ENCODE measurements around the gene HEXD. TPM values are rescaled to one million over a fixed set of nuclear protein-coding genes. Genes with fewer than 3 reads are reported as not detected.
A peak's percentile ranks its signal among the peaks of the same experiment; 100 is the strongest.
"Not testable (repeated sequence)": the region's sequence is repeated elsewhere in the genome, so short reads cannot be mapped to it uniquely, and the experiment has no call there.

Gene HEXD
- total RNA-seq, 1 donor from 2014 or later, result 14.8 TPM

DNA sequence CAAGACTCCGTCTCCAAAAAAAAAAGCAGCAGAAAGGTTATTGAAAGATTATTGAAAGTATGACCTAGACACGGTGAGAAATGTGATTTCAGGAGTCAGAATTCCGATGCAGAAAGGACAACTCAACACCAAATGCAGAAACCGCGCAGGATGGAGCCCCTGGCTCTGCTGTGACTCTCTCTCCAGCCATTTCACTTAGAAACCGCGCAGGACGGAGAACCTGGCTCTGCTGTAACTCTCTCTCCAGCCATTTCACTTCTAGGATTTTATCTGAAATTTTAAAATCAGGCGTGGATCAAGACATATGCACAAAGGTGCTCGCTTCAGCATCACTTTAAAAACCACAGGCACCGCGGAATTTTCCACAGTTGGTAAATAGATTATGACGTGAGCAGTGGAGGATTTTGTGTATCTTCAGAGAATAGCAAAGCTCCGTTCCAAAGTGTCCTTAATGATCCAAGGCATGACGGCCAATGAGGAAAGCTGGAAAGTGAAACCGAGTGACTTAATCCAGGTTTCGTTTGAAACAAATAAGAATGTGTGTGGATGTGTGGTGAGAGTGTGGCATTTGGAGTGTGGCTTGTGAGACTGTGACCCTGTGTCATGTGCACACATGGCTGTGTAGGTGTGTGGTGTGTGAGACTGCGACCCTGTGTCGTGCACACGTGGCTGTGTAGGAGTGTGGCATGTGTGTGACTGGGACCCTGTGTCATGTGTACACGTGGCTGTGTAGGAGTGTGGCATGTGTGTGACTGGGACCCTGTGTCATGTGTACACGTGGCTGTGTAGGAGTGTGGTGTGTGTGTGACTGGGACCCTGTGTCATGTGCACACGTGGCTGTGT is 37.1 kb upstream of the HEXD start:
- peak; percentile 33 for DNase-seq
- no peak for ATAC-seq (ENCODE audit: poor library complexity)
- intact Hi-C loops (cut with DNase I), result no loop called here

DNA sequence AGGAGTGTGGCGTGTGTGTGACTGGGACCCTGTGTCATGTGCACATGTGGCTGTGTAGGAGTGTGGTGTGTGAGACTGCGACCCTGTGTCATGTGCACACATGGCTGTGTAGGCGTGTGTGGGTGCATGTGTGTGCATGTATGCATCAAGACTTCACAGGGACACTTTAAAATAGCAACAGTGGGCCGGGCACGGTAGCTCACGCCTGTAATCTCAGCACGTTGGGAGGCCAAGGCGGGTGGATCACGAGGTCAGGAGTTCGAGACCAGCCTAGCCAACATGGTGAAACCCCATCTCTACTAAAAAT is 36.5 kb upstream of the HEXD start:
- intact Hi-C loops (cut with DNase I); ATAC-seq (ENCODE audit: poor library complexity); DNase-seq: not testable (repeated sequence)

DNA sequence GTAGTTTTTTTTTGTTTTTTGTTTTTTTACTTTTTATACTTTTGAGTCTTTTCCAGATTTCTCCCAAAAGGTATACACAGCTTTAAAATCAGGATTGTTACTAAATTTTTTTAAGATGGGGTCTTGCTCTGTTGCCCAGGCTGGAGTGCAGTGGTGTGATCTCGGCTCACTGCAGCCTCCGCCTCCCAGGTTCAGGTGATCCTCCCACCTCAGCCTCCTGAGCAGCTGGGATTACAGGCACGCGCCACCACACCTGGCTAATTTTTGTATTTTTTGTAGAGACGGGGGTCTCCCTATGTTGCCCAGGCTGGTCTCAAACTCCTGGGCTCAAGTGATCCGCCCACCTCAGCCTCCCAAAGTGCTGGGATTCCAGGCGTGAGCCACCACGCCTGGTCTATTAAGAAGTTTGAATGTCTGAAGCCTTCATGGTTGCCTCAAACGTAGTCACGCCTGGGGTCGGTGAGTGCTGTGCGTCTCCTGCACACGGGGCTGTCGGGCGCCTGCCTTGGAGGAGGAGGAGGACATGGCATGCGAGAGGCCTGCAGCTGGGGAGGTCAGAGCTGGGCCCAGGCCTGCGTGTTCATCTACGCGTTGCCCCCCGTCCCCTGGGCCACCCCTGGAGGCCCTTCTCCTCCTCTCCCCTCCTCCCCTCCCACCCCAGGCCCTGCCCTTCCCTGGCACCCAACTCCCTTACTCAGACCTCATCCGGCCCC is 35.8 kb upstream of the HEXD start:
- intact Hi-C loops (cut with DNase I); ATAC-seq (ENCODE audit: poor library complexity): not testable (repeated sequence)
- DNase-seq, result peak; percentile 27

DNA sequence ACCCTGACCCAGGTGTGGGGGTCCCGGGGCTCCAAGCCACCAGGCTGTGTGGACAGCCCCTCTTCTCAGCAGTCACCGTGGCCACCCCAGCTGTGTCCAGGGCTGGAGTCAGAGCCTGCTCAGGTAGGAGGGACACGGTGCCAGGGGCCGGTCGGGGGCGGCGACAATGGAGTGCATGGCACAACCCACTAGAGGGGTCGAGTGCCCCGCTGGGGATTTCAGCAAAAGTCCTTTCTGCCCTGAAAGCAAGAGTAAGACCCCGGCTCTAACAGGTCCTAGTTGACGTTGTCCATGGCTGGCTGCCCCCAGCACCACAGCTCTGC is 35.3 kb upstream of the HEXD start:
- ATAC-seq (ENCODE audit: poor library complexity), result no peak
- DNase-seq, result peak; percentile 41

DNA sequence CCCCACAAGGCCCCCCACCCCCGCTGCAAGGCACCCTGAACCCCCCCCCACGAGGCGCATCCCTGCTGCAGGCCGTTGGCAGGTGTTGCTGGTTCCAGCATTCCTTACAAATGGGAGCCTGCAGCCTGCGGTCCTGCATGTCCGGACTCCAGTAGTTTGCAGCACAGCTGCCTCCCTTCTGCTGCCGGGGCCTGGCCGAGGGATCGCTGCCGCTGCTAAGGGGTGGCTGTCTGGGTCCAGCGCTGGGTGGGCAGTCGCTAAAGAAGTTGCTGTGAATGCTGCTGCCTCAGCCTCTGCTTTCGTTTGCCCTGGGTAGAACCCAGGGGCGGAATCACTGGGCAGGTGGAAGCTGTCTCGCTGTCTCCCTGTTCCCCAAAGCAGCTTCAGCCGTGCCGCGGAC is 34.7 kb upstream of the HEXD start:
- intact Hi-C loops (cut with DNase I), result no loop called here
- peak; percentile 40 for DNase-seq
- ATAC-seq (ENCODE audit: poor library complexity), result no peak

More for the DNA sequence above, 35.3 kb upstream of the HEXD start:
- intact Hi-C loops (cut with DNase I), result no loop called here

DNA sequence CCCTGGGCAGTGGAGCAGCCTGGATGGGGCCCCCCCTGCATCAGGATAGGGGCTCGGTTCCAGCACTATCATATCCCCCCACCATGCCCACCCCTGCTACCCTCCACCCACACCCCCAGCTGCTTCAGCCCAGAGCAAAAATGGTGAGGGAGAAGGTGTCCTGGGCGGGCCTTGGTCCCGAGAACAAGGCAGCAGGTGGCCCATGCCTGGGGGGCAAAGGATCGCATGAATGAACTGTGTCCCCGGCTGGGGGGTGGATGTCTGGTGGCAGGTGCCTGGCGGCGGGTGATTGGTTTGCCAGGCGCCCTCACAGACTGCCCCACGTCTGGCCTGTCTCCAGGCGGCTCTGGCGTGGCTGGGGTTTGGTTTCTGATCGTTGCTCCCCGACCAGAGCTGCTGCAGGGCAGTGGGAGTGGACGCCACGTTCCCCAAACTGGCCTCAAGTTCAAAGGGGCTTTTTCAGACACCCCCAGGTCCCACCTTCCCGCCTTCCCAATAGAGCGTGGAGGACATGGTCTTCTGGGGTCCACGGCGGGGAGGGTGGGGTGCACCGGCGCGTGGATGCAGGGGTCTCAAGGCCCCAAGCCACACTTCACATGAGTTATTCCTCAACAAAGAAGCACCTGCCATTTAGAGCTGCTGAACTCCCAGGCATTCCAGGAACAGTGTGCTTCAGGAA is 34.0 kb upstream of the HEXD start:
- DNase-seq (peak; percentile 35), ATAC-seq (ENCODE audit: poor library complexity) (no peak)

DNA sequence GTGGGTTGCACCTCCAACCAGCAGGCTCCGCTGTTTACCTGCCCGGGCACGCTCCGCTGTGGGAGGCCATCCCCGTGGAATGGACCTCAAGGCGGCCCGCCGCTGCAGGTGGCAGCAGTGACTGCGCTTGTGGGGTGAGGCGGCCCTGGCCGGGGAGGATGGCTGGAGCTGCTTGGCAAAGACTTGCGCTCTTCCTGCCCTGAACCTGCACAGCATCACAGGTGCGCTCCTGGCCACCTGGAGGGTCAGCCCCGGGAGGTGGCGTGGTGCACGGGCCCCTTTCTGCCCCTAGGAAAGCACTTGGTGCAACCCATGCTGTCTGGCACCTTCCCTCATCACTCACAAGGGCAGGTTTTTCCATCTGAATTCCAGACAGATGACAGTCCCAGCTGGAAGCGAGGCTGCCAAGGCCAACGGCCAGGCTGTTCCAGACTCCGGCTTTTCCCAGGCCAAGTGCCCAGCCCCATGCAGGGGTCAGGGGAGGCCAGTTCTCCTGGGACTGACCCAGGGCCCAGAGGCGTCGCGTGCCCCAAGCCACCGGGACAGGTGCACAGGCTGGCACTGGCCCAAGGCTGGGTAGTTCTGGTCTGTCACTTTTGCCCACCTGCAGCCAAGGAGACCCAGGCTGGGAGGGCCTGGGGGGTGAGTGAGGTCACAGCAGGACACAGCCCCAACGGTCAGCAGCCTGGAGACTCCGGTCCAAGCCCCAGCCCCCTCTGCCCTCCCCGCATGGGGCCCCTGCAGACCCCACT is 33.2 kb upstream of the HEXD start:
- DNase-seq, result peak; percentile 84
- intact Hi-C loops (cut with DNase I), result no loop called here
- ATAC-seq (ENCODE audit: poor library complexity), result peak; percentile 89

More for the DNA sequence above, 34.0 kb upstream of the HEXD start:
- intact Hi-C loops (cut with DNase I), result no loop called here

DNA sequence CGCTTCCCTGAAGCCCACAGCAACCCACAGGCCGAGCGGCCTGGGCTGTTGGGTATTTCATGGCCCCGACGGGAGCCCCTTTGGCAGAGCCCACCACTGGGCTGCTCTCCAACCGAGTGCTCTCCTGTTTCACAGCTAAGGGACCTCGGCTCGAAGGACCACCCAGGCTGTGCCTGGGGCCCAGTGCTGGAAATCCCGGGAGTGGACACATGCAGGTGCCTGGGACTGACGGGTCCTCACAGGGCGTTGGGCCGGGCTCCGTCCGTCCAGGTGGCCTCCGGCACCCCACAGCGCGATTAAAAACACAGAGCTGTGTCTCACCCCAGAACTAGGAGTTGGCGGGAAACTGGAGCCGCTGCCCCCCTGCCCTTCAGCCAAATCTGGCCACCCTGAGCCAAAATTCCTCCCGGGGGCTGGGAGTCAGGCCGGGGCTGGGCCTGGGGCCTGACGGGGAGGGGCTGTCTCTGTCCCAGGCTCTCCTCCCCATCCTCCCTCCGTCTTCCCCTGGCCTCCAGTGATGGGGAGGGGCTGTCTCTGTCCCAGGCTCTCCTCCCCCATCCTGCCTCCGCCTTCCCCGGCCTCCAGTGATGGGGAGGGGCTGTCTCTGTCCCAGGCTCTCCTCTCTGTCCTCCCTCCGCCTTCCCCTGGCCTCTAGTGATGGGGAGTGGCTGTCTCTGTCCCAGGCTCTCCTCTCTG is 32.4 kb upstream of the HEXD start:
- intact Hi-C loops (cut with DNase I), result no loop called here
- DNase-seq (no peak), ATAC-seq (ENCODE audit: poor library complexity) (peak; percentile 15)

DNA sequence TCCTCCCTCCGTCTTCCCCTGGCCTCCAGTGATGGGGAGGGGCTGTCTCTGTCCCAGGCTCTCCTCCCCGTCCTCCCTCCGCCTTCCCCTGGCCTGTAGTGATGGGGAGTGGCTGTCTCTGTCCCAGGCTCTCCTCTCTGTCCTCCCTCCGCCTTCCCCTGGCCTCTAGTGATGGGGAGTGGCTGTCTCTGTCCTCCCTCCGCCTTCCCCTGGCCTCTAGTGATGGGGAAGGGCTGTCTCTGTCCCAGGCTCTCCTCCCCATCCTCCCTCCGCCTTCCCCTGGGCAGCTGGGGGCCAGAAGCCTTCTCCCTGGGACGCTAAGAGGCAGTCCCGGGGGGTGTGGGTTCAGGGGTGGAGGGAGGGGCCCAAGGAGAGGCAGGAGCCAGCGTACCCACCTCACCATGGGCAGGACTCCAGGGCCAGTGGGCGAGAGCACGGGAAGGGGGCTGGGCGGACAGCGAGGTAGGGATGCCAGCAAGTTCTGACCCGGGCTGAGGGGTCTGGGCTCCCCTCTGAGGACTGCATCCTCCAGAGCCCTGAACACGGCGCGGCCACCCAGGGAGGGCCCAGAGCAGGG is 31.8 kb upstream of the HEXD start:
- ATAC-seq (ENCODE audit: poor library complexity) (peak; percentile 30), DNase-seq (peak; percentile 62)
- intact Hi-C loops (cut with DNase I), result no loop called here

DNA sequence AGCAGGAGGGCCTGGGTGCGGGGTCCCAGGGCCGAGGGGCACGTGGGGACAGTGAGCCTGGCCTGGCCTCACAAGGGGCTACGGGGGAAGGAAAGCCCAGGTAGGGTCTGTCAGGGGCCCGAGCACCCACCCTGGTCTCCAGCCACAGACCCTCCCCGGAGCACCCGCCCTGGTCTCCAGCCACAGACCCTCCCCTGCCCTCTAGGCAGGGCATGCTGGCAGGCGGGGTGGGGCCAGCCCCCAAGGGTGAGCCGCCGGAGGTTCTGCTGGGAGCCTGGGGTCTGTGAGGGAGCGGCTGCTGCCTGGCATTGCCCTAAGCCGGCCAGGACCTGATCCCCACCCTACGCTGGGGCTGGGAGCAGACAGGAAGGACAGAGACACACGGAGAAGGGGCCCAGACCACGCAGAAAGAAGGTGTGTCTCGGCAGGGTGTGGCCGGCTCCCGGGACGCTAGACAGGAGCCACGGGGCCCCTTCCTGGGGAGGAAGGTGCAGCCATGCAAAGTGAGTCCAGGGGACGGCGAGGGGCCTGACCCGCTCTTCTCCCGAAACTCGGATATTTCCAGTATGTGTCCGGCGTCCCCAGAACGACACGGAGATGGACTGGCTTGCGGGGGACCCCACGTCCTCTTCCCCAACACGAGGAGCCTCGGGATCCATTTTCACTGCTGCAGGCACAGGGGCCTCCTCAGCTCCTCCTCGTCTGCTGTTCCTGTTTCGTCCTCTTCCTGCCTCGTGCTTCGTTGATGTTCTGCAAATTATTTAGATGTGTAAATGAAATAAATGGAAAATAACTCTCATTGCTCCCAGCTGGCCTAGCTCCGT is 31.1 kb upstream of the HEXD start:
- intact Hi-C loops (cut with DNase I), result no loop called here
- DNase-seq, result no peak
- ATAC-seq (ENCODE audit: poor library complexity), result no peak

DNA sequence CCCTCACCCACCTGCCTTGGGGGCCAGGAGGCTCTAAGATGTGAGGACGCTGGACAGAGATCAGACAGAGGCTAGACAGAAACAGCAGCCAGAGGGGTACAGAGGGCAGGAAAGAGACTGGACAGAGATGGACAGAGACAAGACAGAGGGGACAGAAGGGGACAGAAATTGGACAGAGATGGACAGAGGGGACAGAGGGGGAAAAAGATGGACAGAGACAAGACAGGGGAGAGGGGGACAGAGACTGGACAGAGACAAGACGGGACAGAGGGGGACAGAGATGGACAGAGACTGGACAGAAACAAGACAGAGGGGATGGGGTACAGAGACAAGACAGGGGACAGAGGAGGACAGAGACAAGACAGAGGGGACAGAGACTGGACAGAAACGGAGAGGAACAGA is 30.4 kb upstream of the HEXD start:
- intact Hi-C loops (cut with DNase I), result no loop called here
- ATAC-seq (ENCODE audit: poor library complexity) (no peak), DNase-seq (no peak)

DNA sequence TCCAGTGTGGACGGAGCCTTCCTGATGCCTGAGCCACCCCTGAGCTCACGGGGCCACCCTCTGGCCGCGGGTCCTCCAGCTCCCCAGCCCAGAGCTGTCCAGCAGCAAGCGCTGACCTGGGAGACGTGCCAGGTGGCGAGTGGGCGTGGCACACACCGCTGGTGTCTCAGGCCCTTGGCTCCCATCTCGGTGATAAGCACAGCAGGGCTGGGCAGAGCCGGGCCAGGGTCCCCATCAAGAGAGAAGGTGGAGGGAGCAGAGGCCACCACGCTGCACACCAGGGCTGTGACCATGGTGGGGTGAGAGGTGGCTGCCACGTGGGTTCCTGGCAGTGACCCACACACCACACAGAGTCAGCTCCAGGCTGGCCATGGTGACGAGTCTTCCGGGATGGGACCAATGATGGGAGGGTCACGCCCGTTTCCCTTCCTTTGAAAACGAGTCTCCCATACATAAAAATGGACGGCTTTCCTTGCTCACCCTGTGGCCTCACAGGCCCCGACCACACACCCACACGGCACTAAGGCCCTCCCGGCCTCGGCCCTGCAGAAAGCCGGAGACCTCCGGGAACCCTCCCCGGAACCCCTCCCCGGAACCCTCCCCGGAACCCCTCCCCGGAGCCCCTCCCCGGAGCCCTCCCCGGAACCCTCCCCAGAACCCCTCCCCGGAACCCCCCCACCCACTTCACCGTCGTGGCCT is 29.8 kb upstream of the HEXD start:
- DNase-seq (peak; percentile 60), ATAC-seq (ENCODE audit: poor library complexity) (peak; percentile 11)
- intact Hi-C loops (cut with DNase I), result no loop called here

DNA sequence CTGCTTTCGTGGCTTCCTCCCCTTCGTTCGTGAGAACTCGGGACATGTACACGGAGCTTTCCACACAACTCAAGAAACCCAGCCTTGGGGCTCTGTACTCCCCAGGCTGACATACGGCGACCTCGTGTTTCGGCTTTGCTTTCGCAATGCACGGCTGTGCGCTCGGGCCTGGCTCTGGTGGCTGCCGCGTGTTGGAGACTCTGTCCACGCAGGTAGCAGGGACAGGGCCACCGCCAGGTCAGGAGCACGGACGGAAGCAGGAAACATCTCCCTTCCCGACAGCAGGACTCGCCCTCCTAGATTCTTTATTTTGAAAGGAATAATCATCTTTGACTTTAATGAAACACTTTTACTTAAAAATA is 29.2 kb upstream of the HEXD start:
- intact Hi-C loops (cut with DNase I), result no loop called here
- DNase-seq (no peak), ATAC-seq (ENCODE audit: poor library complexity) (no peak)

DNA sequence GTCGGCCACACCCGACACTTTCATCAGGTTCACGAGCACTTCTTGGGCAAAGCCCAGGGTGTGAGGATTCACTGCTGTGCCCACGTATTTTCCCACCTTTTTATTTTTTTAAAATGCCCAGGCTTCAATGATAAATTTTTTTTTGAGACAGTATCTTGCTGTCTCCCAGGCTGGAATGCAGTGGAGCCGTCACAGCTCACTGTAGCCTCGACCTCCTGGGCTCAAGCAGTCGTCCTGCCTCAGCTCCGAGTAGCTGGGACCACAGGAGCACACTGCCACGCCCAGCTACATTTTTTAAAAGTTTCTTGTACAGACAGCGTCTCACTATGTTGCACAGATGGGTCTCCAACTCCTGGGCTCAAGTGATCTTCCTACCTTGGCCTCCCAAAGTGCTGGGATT is 28.8 kb upstream of the HEXD start:
- intact Hi-C loops (cut with DNase I), result no loop called here
- DNase-seq (no peak), ATAC-seq (ENCODE audit: poor library complexity) (no peak)

DNA sequence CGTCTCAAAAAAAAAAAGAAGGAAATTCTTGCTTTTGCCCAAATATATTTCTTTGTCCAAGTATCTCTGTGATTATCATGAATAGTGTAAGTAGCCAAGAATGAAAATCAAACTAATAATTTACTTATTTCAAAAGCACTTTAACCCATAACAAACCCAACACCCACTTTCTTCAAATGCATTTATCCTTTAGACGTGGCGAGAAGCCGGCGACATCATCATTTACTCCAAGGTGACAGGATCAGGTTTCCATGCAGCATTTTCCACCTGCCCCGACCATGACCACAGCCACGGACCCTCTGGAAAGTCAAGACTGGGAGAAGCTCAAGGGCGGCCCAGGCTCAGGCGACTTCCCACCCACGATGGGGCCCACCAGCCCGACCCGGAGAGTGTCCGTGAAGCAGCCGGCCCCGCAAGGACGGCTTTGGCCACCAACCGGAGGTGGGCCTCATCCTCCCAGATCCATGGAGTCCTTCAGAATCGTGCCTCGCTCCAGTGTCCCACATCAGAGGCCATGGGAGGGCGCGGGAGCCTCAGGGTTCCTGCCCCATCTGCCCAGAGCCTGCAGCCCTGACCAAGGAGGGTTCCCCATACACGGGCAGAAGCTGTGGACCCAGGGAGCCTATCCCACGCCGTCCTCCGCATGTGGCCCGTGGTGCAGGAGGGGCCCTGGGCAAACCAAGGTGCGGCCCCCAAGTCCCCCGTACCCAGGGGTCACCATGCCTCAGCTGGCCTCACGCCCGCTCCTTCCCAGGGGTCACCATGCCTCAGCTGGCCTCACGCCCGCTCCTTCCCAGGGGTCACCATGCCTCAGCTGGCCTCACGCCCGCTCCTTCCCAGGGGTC is 27.9 kb upstream of the HEXD start:
- DNase-seq, result no peak
- intact Hi-C loops (cut with DNase I), result no loop called here
- no peak for ATAC-seq (ENCODE audit: poor library complexity)

DNA sequence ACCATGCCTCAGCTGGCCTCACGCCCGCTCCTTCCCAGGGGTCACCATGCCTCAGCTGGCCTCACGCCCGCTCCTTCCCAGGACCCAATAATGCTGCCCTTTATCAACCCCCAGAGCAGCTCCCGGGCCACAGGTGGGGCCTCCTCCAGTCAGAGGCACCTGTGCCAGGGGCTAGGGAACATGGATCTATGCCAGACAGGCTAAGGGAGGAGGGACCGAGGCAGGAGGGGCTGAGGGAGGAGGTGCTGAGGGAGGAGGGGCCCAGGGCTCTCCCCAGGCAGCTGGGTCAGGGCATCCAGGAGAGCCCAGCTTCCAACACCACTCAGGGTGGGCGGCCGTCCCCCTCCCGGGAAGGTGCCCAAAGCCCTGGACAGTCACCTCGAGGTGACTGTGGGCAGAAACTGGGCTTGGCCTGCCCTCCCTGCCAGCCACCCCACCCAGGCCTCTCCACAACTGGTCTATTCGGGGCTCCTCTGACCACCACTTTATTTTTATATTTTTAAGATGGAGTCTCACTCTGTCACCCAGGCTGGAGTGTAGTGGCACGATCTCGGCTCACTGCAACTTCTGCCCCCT is 27.2 kb upstream of the HEXD start:
- intact Hi-C loops (cut with DNase I), result no loop called here
- no peak for DNase-seq
- ATAC-seq (ENCODE audit: poor library complexity), result no peak

All from Right ventricle myocardium superior (tissue), 1 donor.